ENCODE results near the gene CDC6. TPM values are rescaled to one million over a fixed set of nuclear protein-coding genes. Genes with fewer than 3 reads are reported as not detected.

Gene CDC6
- total and polyA plus RNA-seq, 8 donors = 0.71 to 3.3 (median 1.3) TPM

GRCh38 chr17:40346765-40347158 is 59.1 kb downstream of the CDC6 start:
- ATAC-seq (no peak), FAIRE-seq (no peak), DNase-seq (peak in 2 of 6 donors; percentile 34 to 44)
- intact Hi-C loops (cut with DNase I) = loop anchor here in 1 of 3 donors (5.0 kb wide), 1 partner anchor 34 kb away; no protein-coding TSS in a partner anchor
- 13 to 14% methylated on average over 1 of the region's 1 CpG for WGBS, 2 donors
- H3K4me1 ChIP-seq = peaks cover 22 to 56% (median 22%) of the 10 kb centered on the region in 3 donors
- peaks cover 0 to 2% (median under 1%) of the 10 kb centered on the region in 3 donors for H3K36me3 ChIP-seq
- TF ChIP-seq CTCF (IDR thresholded peaks at IDR 0.05) = no peak
- no peak overlapping the region for H3K27ac ChIP-seq
- no peak overlapping the region for H3K4me3 ChIP-seq
- H3K27me3 ChIP-seq = no peaks in the 10 kb centered on the region
- no peaks in the 10 kb centered on the region for H3K9me3 ChIP-seq

- no peak overlapping the region for H3K4me3 ChIP-seq
- H3K27ac ChIP-seq = peak overlapping the region in 2 of 4 donors; percentile 4 to 28
- FAIRE-seq = no peak
- no peaks in the 10 kb centered on the region for H3K9me3 ChIP-seq
- no peak for ATAC-seq
- 65 to 69% methylated on average over 6 to 9 of the region's 9 CpGs for WGBS, 2 donors
- H3K36me3 ChIP-seq = peaks cover 0 to 9% (median 8%) of the 10 kb centered on the region in 3 donors
- DNase-seq = peak in 1 of 6 donors; percentile 37
- no peaks in the 10 kb centered on the region for H3K27me3 ChIP-seq
- TF ChIP-seq CTCF (IDR thresholded peaks at IDR 0.05) = no peak
- intact Hi-C loops (cut with DNase I) = loop anchor here in 1 of 3 donors (5.0 kb wide), 1 partner anchor 35 kb away; no protein-coding TSS in a partner anchor
- H3K4me1 ChIP-seq = peaks cover 22 to 56% (median 22%) of the 10 kb centered on the region in 3 donors
Measured at GRCh38 chr17:40347319-40348135, 59.8 kb downstream of the CDC6 start.

GRCh38 chr17:40348136-40348504 is 60.4 kb downstream of the CDC6 start:
- peak overlapping the region in 2 of 4 donors; percentile 4 to 28 for H3K27ac ChIP-seq
- H3K9me3 ChIP-seq = no peaks in the 10 kb centered on the region
- no peak overlapping the region for H3K4me3 ChIP-seq
- no peaks in the 10 kb centered on the region for H3K27me3 ChIP-seq
- intact Hi-C loops (cut with DNase I) = loop anchor here in 1 of 3 donors (5.0 kb wide), 1 partner anchor 36 kb away; no protein-coding TSS in a partner anchor
- H3K36me3 ChIP-seq = peaks cover 0 to 10% (median 9%) of the 10 kb centered on the region in 3 donors
- ATAC-seq (no peak), DNase-seq (peak in 2 of 6 donors; percentile 33 to 43), FAIRE-seq (no peak)
- WGBS, 2 donors = 75 to 78% methylated on average over 5 of the region's 5 CpGs
- no peak for TF ChIP-seq CTCF (IDR thresholded peaks at IDR 0.05)
- peaks cover 22 to 53% (median 22%) of the 10 kb centered on the region in 3 donors for H3K4me1 ChIP-seq

GRCh38 chr17:40348562-40349476 is 61.1 kb downstream of the CDC6 start:
- peak; percentile 74 to 90 (median 78) for DNase-seq
- no peak for TF ChIP-seq CTCF (IDR thresholded peaks at IDR 0.05)
- intact Hi-C loops (cut with DNase I) = loop anchor here in 1 of 3 donors (5.0 kb wide), 1 partner anchor 37 kb away; no protein-coding TSS in a partner anchor
- peaks cover 0 to 10% (median 9%) of the 10 kb centered on the region in 3 donors for H3K36me3 ChIP-seq
- ATAC-seq = peak; percentile 38 to 66 (median 54)
- peak overlapping the region in 2 of 4 donors; percentile 28 to 44 for H3K27ac ChIP-seq
- H3K9me3 ChIP-seq = no peaks in the 10 kb centered on the region
- H3K4me1 ChIP-seq = peaks cover 22 to 46% (median 22%) of the 10 kb centered on the region in 3 donors
- FAIRE-seq = no peak
- H3K27me3 ChIP-seq = no peaks in the 10 kb centered on the region
- WGBS, 2 donors = 44 to 45% methylated on average over 17 of the region's 17 CpGs
- H3K4me3 ChIP-seq = no peak overlapping the region
